RWPE1 (cell line): Measurements from ENCODE around the gene TMEM81.

Source experiments
- CTCF ChIA-PET: fragments of 350-600 bp; sonication (Branson Sonifier 250); formaldehyde crosslinking; extraction: SDS; loops from one replicate; lab custom pipeline; 2021; lab: Yijun Ruan, JAX
- POLR2A ChIA-PET: fragments of 400-600 bp; formaldehyde crosslinking; extraction: SDS; loops from one replicate; lab custom pipeline; 2020; ENCODE audit warnings: antibody characterized with exemption; ENCODE audit not compliant: low non-redundant PET; lab: Yijun Ruan, JAX
- DNase-seq: peaks from one replicate; pipeline ENCODE4 v3.0.0; 2012; ENCODE audit warnings: low spot score
- H3K27ac ChIP-seq: fragments of 450-650 bp; 2 replicates; pipeline ENCODE4 v1.5.1; 2017
- TF ChIP-seq, protein P1 (sequence below): fragments of 450-650 bp; conservative IDR thresholded peaks from 2 replicates; pipeline ENCODE4 v1.5.1; 2017; ENCODE audit warnings: low read depth, mild to moderate bottlenecking

The TMEM81 gene, protein sequence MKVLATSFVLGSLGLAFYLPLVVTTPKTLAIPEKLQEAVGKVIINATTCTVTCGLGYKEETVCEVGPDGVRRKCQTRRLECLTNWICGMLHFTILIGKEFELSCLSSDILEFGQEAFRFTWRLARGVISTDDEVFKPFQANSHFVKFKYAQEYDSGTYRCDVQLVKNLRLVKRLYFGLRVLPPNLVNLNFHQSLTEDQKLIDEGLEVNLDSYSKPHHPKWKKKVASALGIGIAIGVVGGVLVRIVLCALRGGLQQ

DNA sequence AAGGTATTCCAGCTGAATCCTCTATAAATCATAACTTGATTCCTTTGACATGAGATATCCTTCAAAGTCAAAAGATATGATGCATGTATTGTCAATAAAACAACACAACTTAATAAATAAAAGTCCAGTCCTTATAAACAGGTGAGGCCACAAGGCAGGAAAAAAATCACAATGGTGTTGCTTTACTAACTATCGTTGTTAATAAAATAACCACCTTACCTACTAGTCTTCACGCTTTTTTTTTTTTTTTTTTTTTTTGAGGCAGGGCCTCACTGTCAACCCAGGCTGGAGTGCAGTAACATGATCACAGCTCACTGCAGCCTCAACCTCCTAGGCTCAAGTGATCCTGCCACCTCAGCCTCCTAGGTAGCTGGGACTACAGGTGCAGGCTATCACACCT is at the start of gene TMEM81:
Gene TMEM81 (minus strand): TSS at position 101 of the 400 bp plus-strand sequence. CDS start 140 bp downstream, outside the sequence.
- TF ChIP-seq, protein P1, sequence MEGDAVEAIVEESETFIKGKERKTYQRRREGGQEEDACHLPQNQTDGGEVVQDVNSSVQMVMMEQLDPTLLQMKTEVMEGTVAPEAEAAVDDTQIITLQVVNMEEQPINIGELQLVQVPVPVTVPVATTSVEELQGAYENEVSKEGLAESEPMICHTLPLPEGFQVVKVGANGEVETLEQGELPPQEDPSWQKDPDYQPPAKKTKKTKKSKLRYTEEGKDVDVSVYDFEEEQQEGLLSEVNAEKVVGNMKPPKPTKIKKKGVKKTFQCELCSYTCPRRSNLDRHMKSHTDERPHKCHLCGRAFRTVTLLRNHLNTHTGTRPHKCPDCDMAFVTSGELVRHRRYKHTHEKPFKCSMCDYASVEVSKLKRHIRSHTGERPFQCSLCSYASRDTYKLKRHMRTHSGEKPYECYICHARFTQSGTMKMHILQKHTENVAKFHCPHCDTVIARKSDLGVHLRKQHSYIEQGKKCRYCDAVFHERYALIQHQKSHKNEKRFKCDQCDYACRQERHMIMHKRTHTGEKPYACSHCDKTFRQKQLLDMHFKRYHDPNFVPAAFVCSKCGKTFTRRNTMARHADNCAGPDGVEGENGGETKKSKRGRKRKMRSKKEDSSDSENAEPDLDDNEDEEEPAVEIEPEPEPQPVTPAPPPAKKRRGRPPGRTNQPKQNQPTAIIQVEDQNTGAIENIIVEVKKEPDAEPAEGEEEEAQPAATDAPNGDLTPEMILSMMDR = no peak
- no peak within 1 kb of the TSS for H3K27ac ChIP-seq

DNA sequence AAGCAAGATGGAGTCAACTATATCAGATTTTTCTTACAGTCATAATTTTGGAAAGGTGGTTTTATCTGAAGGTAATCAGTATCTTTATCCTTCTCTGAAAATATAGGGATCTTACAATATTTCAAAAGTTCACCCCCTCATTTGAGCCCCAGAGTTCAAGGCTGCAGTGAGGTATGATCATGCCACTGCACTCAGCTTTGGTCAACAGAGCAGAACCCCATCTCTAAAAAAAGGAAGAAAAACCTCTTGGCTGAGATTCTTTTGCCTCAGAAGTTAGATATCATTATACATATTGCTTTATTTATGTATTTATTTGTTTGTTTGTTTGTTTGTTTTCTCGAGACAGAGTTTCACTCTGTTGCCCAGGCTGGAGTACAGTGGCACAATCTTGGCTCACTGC is 49.0 kb upstream of the TMEM81 start:
- ChIA-PET CTCF (no interaction called here), POLR2A (no interaction called here)

More for the DNA sequence above, at the start of gene TMEM81:
- CTCF ChIA-PET = interaction anchor here (0.6 to 3.0 kb wide), 4 partner anchors 23 to 172 kb away, joined by 3 to 20 read pairs (median 3); no protein-coding TSS in a partner anchor
- POLR2A ChIA-PET = no interaction called here
- no peak for DNase-seq

DNA sequence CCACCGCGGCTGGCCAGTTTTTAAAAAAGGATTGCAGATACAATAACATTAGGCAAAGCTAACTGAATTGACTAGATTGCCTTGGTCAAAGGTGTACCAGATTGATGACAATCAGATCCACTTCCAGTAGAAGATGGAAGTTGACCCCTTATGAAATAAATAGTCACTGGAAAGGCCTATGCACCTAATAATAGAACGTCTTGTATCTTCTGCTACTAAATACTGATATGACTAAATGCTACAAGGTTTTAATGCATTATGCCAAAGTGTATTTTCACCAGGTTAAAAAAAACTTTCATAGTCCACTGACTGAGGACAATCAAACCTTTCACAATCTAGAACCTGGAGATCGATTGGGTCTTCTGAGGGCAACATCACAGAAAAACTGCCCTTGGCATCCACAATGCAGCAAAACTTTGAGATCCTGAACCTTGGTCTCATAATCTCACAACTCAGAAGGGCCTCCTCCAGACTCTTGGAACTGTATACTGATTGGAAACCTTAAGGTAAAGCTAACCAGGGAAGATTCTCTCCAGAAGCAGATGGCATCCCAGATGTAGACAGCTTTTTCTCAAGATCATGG is 45.3 kb upstream of the TMEM81 start:
- DNase-seq = no peak
- CTCF ChIA-PET = interaction anchor here (0.7 to 2.1 kb wide), 4 partner anchors 12 to 140 kb away, joined by 3 to 6 read pairs (median 4); no protein-coding TSS in a partner anchor
- H3K27ac ChIP-seq = no peak overlapping the region
- POLR2A ChIA-PET = no interaction called here
- TF ChIP-seq, protein P1 = no peak

More for the DNA sequence above, 49.0 kb upstream of the TMEM81 start:
- H3K27ac ChIP-seq = no peak overlapping the region
- TF ChIP-seq, protein P1 = no peak
- DNase-seq = no peak

DNA sequence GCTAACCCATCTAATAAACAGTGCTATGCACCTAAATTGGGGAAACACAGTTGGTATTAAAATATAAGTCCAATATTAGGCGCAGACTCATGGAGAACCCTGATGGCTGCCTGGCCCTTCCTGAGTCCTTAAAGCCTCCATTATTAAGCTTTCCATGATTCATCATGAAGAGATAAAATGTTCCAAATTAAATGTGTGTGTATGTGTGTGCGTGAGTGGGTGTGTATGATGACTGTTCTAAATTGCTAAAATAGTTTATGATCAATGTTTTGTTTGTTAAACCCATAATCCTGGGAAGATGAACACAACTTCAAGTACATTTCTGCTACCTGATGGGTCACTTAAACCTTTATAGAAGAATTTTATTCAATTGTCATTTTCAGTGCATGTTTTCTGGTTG is 43.8 kb upstream of the TMEM81 start:
- no peak for DNase-seq
- H3K27ac ChIP-seq = no peak overlapping the region
- ChIA-PET CTCF (interaction anchor here (0.5 to 0.6 kb wide), 4 partner anchors 12 to 359 kb away, joined by 3 read pairs; partner anchors contain the start of gene TMCC2), POLR2A (no interaction called here)
- TF ChIP-seq, protein P1 = no peak

DNA sequence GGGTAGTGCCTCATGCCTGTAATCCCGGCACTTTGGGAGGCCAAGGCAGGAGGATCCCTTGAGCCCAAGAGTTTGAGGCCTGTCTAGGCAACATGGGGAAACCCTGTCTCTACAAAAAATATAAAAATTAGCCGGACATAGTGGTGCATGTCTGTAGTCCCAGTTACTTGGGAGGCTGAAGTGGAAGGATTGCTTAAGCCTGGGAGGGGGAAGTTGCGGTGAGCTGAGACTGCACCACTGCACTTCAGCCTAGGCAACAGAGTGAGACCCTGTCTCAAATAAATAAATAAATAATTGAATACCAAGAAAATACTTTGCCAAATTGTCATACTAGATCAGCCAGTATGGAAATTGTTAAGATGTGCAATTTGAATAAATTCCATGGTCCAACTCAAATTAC is 43.4 kb upstream of the TMEM81 start:
- DNase-seq = no peak
- TF ChIP-seq, protein P1 = no peak
- POLR2A ChIA-PET = no interaction called here
- no peak overlapping the region for H3K27ac ChIP-seq
- CTCF ChIA-PET = interaction anchor here (0.5 to 0.6 kb wide), 2 partner anchors 12 to 100 kb away, joined by 3 read pairs; partner anchors contain the start of gene TMCC2

DNA sequence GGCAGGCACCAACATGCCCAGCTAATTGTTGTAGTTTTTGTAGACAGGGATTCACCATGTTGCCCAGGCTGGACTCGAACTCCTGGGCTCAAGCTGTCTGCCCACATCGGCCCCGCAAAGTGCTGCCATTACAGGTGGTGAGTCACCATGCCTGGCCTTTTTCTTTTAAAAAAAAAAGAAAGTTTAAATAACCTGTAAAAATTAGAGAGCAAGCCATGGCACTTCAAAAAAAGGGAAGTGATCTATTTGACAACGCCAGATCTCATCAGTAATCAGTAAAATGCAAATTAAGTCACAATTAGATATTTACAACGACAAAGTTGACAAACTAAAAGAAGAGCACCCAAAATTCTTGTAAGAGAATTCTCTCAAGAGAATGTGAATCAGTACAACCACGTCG is 40.5 kb upstream of the TMEM81 start:
- H3K27ac ChIP-seq = no peak overlapping the region
- ChIA-PET CTCF (interaction anchor here (0.6 to 1.8 kb wide), 3 partner anchors 17 to 445 kb away, joined by 3 to 6 read pairs (median 5); no protein-coding TSS in a partner anchor), POLR2A (no interaction called here)
- no peak for DNase-seq
- TF ChIP-seq, protein P1 = no peak
